ENCODE data around the gene DPYSL4. TPM values are rescaled to one million over a fixed set of nuclear protein-coding genes. Genes with fewer than 3 reads are reported as not detected.

DPYSL4 gene
- total and polyA plus RNA-seq, 2 experiments from 2014 or later: 2.1 TPM

- no peak for DNase-seq
- Histone ChIP-seq H3K4me1 (ENCODE audit: insufficient read depth) (no peaks in the 10 kb centered on the region), H4K20me1 (ENCODE audit: insufficient read depth) (no peaks in the 10 kb centered on the region), H3K79me2 (ENCODE audit: insufficient read depth) (no peaks in the 10 kb centered on the region), H3K9me2 (ENCODE audit: insufficient read depth) (no peaks in the 10 kb centered on the region), H3K4me2 (ENCODE audit: unreplicated experiment) (no peak overlapping the region), H3K4me3 (no peak overlapping the region), H3K27me3 (replicated peaks; ENCODE audit: insufficient read depth) (no peaks in the 10 kb centered on the region), H2AFZ (no peak overlapping the region), H3K9me3 (ENCODE audit: low read depth) (no peaks in the 10 kb centered on the region), H3K27ac (no peak overlapping the region), H3K9ac (no peak overlapping the region), H3K36me3 (ENCODE audit: low read depth) (no peaks in the 10 kb centered on the region), H3F3A (ENCODE audit: insufficient read depth) (no peaks in the 10 kb centered on the region)
- WGBS, 2 experiments (ENCODE audit: low coverage in 1 of 2, low lambda C conversion rate in 2 of 2, missing lambda C conversion rate in 2 of 2): 55 to 59% methylated on average over 11 to 12 of the region's 12 CpGs
- TF ChIP-seq EZH2phosphoT487 (IDR thresholded peaks at IDR 0.05; ENCODE audit: insufficient read depth, low read depth): no peak
- TF ChIP-seq EZH2 (IDR thresholded peaks at IDR 0.05; ENCODE audit: insufficient read depth, poor library complexity, severe bottlenecking): no peak
- in situ Hi-C loops (cut with MboI): no loop called here
Observed at GRCh38 chr10:132162021-132162531, 24.7 kb upstream of the DPYSL4 start.

DNA sequence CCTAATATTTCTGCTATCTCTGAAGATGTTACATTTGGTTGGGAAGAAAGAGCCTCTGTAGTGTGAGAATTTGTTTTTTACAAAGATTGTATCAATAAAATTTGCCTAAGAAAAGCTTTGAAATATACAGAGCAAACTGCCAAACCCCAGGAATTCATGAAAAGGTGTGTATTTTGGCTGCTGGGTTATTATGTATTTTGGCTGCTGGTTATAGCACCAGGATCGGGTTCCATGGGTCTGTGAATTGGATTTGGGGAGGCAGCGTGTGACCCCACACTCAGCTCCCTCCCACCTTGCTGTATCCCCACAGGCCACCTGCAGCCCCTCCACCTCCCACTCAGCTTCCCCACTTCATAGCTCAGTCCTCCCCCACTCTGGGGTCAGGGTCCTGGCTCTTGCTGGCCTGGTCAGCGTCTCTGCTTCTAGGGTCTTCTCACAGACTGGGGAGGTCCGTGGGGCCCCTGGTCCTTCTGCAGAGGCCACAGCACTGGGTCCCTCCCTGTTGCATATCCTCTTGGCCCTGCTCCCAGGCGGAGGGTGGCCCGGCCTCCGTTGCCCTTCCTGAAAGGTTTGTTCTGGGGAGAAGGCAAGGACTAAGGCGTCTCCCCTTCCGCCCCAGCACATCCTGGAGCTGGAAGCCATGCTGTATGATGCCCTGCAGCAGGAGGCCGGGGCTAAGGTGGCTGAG is 24.0 kb upstream of the DPYSL4 start:
- DNase-seq: no peak
- Histone ChIP-seq H3K9me2 (ENCODE audit: insufficient read depth) (no peaks in the 10 kb centered on the region), H3K27ac (no peak overlapping the region), H3K27me3 (replicated peaks; ENCODE audit: insufficient read depth) (no peaks in the 10 kb centered on the region), H3F3A (ENCODE audit: insufficient read depth) (no peaks in the 10 kb centered on the region), H3K4me3 (no peak overlapping the region), H3K9ac (no peak overlapping the region), H3K79me2 (ENCODE audit: insufficient read depth) (no peaks in the 10 kb centered on the region), H3K36me3 (ENCODE audit: low read depth) (no peaks in the 10 kb centered on the region), H3K9me3 (ENCODE audit: low read depth) (no peaks in the 10 kb centered on the region), H4K20me1 (ENCODE audit: insufficient read depth) (no peaks in the 10 kb centered on the region), H3K4me2 (ENCODE audit: unreplicated experiment) (no peak overlapping the region), H3K4me1 (ENCODE audit: insufficient read depth) (no peaks in the 10 kb centered on the region), H2AFZ (no peak overlapping the region)
- in situ Hi-C loops (cut with MboI): no loop called here
- WGBS, 2 experiments (ENCODE audit: low coverage in 1 of 2, low lambda C conversion rate in 2 of 2, missing lambda C conversion rate in 2 of 2): 42% methylated on average over 10 of the region's 10 CpGs
- TF ChIP-seq EZH2phosphoT487 (IDR thresholded peaks at IDR 0.05; ENCODE audit: insufficient read depth, low read depth) (no peak), EZH2 (IDR thresholded peaks at IDR 0.05; ENCODE audit: insufficient read depth, poor library complexity, severe bottlenecking) (no peak)

DNA sequence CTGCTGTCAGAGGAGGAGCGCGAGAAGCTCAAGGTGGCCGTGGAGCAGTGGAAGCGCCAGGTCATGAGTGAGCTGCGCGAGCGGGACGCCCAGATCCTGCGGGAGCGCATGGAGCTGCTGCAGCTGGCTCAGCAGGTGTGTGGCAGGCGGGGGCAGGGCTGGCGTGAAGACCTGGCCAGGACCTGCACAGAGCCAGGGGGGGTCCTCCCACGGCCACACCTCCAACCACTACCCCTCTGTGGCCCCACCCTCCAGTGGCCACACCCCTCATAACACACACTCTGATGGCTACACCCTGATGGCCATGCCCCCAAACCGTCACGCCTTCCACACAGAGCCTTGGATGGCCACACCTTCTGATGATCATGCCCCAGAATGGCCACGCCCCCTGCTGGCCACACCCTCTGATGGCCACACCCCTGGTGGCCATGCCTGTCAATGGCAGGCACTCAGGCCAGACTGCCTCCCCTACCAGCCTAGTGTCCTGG is 23.4 kb upstream of the DPYSL4 start:
- H3K27ac ChIP-seq: no peak overlapping the region
- no peaks in the 10 kb centered on the region for H4K20me1 ChIP-seq (ENCODE audit: insufficient read depth)
- H3K9me2 ChIP-seq (ENCODE audit: insufficient read depth): no peaks in the 10 kb centered on the region
- no peaks in the 10 kb centered on the region for H3F3A ChIP-seq (ENCODE audit: insufficient read depth)
- no peaks in the 10 kb centered on the region for H3K9me3 ChIP-seq (ENCODE audit: low read depth)
- WGBS, 2 experiments (ENCODE audit: low coverage in 1 of 2, low lambda C conversion rate in 2 of 2, missing lambda C conversion rate in 2 of 2): 25 to 62% methylated on average over 7 to 16 of the region's 16 CpGs
- H3K4me3 ChIP-seq: no peak overlapping the region
- H3K9ac ChIP-seq: no peak overlapping the region
- TF ChIP-seq EZH2phosphoT487 (IDR thresholded peaks at IDR 0.05; ENCODE audit: insufficient read depth, low read depth): no peak
- no peak for TF ChIP-seq EZH2 (IDR thresholded peaks at IDR 0.05; ENCODE audit: insufficient read depth, poor library complexity, severe bottlenecking)
- peak; percentile 51 for DNase-seq
- H3K79me2 ChIP-seq (ENCODE audit: insufficient read depth): no peaks in the 10 kb centered on the region
- no peak overlapping the region for H3K4me2 ChIP-seq (ENCODE audit: unreplicated experiment)
- H3K36me3 ChIP-seq (ENCODE audit: low read depth): no peaks in the 10 kb centered on the region
- H2AFZ ChIP-seq: no peak overlapping the region
- in situ Hi-C loops (cut with MboI): no loop called here
- no peaks in the 10 kb centered on the region for H3K27me3 ChIP-seq (replicated peaks; ENCODE audit: insufficient read depth)
- no peaks in the 10 kb centered on the region for H3K4me1 ChIP-seq (ENCODE audit: insufficient read depth)

- Histone ChIP-seq H4K20me1 (ENCODE audit: insufficient read depth) (no peaks in the 10 kb centered on the region), H3K27me3 (replicated peaks; ENCODE audit: insufficient read depth) (no peaks in the 10 kb centered on the region), H3K4me3 (no peak overlapping the region), H3K27ac (no peak overlapping the region), H3K9me2 (ENCODE audit: insufficient read depth) (no peaks in the 10 kb centered on the region), H3K4me2 (ENCODE audit: unreplicated experiment) (no peak overlapping the region), H3K4me1 (ENCODE audit: insufficient read depth) (no peaks in the 10 kb centered on the region), H2AFZ (no peak overlapping the region), H3K79me2 (ENCODE audit: insufficient read depth) (no peaks in the 10 kb centered on the region), H3K9ac (no peak overlapping the region), H3K9me3 (ENCODE audit: low read depth) (no peaks in the 10 kb centered on the region), H3F3A (ENCODE audit: insufficient read depth) (no peaks in the 10 kb centered on the region), H3K36me3 (ENCODE audit: low read depth) (no peaks in the 10 kb centered on the region)
- TF ChIP-seq EZH2 (IDR thresholded peaks at IDR 0.05; ENCODE audit: insufficient read depth, poor library complexity, severe bottlenecking): no peak
- 59 to 63% methylated on average over 17 of the region's 17 CpGs for WGBS, 2 experiments (ENCODE audit: low coverage in 1 of 2, low lambda C conversion rate in 2 of 2, missing lambda C conversion rate in 2 of 2)
- DNase-seq: no peak
- in situ Hi-C loops (cut with MboI): no loop called here
Observed at GRCh38 chr10:132163826-132164515, 22.8 kb upstream of the DPYSL4 start.

Measured in GM23248 (cell line).